Activated T-cell treated with anti-CD3 and anti-CD28 coated beads for 48 hours (primary cell): ENCODE measurements around the gene ZIC2.
"Not testable (repeated sequence)": the region's sequence is repeated elsewhere in the genome, so short reads cannot be mapped to it uniquely, and the experiment has no call there.

Source experiments
- DNase-seq: peaks from one replicate; pipeline ENCODE4 v3.0.0-alpha.2; 2020; ENCODE audit warnings: low read depth

ZIC2 gene

GRCh38 chr13:99981735-99982035 is at the start of gene ZIC2:
ZIC2 (plus strand) TSS chr13:99981784; CDS start chr13:99982065, 281 bp downstream.
- DNase-seq = no peak

GRCh38 chr13:99932912-99933311 is 48.7 kb upstream of the ZIC2 start:
- no peak for DNase-seq

- DNase-seq = no peak
These were observed 45.8 kb upstream of the ZIC2 start for GRCh38 chr13:99935772-99936171.

GRCh38 chr13:99938635-99939034 is 42.9 kb upstream of the ZIC2 start:
- no peak for DNase-seq

GRCh38 chr13:99941086-99941485 is 40.5 kb upstream of the ZIC2 start:
- DNase-seq = no peak

GRCh38 chr13:99941911-99942310 is 39.7 kb upstream of the ZIC2 start:
- DNase-seq = no peak

GRCh38 chr13:99944102-99944501 is 37.5 kb upstream of the ZIC2 start:
- DNase-seq = no peak

GRCh38 chr13:99944606-99945005 is 37.0 kb upstream of the ZIC2 start:
- DNase-seq = no peak

- DNase-seq = not testable (repeated sequence)
These were observed 36.1 kb upstream of the ZIC2 start for GRCh38 chr13:99945515-99945914.

GRCh38 chr13:99947666-99948065 is 33.9 kb upstream of the ZIC2 start:
- no peak for DNase-seq

GRCh38 chr13:99948411-99948810 is 33.2 kb upstream of the ZIC2 start:
- no peak for DNase-seq

GRCh38 chr13:99948907-99949678 is 32.5 kb upstream of the ZIC2 start:
- DNase-seq = no peak

- DNase-seq = no peak
These were observed 31.7 kb upstream of the ZIC2 start for GRCh38 chr13:99949679-99950413.

GRCh38 chr13:99951666-99952065 is 29.9 kb upstream of the ZIC2 start:
- not testable (repeated sequence) for DNase-seq

GRCh38 chr13:99953138-99953755 is 28.3 kb upstream of the ZIC2 start:
- no peak for DNase-seq

GRCh38 chr13:99955107-99955746 is 26.4 kb upstream of the ZIC2 start:
- no peak for DNase-seq

GRCh38 chr13:99955747-99956472 is 25.7 kb upstream of the ZIC2 start:
- DNase-seq = no peak

- no peak for DNase-seq
These were observed 24.9 kb upstream of the ZIC2 start for GRCh38 chr13:99956473-99957349.

- no peak for DNase-seq
These were observed 23.0 kb upstream of the ZIC2 start for GRCh38 chr13:99958406-99959126.

GRCh38 chr13:99959127-99959539 is 22.5 kb upstream of the ZIC2 start:
- DNase-seq = no peak
